ACHN (cell line): ENCODE results near the gene OR4D6.

Experiments used
- DNase-seq: peaks from one replicate; pipeline ENCODE4 v3.0.0-alpha.2; 2015
- in situ Hi-C: cut with HindIII; loops from 2 replicates; pipeline ENCODE4 v1.10.0; 2017; ENCODE audit warnings: low sequenced_read_pairs, low pct_ligation_motif_present, low pct_unique_long_range_greater_than_20kb

Gene OR4D6

DNA sequence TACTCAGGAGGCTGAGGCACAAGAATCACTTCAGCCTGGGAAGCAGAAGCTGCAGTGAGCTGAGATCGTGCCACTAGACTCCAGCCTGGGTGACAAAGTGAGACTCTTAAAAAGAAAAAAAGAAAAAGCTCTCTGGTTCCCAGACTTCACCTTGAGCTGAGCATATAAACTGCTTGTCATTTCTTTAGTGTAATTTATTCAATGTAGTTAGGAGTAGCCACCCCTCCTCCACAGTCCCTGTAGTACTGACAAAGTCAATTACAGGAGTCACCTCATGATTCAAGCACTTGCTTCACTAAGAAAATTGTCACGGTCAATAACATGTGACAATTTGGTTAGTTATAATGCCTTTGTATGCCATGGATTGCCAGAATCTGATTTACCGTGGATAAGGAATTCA is 23.6 kb downstream of the OR4D6 start:
- in situ Hi-C loops = no loop called here
- DNase-seq = no peak

DNA sequence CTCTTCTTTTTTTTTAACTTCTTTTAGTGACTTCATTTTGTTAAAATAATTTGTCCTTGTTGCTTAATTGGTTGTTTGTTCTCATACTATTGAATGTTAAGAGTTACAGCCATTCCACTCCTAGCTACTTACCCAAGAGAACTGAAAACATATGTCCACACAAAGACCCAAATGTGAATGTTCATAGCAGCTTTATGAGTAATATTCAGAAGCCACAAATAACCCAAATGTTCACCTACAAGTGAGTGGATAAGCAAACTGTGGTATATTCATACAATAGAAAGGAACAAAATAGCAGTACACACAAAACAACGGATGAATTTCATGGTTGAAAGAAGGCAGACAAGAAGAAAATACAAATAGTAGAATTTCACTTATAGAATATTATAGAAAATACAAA is 45.2 kb downstream of the OR4D6 start:
- no peak for DNase-seq
- in situ Hi-C loops = no loop called here

DNA sequence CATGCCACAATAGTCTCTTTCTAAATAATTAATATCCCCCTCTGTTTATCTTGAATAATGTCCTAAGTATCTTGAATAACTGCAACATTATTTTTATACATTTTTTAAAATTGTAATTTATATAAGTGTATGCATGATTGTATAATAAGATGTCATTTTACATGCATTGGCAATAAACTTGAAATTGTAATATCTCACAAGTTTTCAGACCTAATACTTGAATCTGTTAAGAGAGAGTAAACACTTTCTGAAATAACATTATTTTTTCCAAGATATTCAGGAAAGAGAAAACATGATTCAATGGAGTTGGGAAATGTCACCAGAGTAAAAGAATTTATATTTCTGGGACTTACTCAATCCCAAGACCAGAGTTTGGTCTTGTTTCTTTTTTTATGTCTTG is 46.5 kb downstream of the OR4D6 start, which contains the start of gene OR4D11:
TSS of gene OR4D11 (plus strand) at position 301 of the 400 bp plus-strand sequence. CDS start at position 301, 0 bp downstream.
- in situ Hi-C loops = no loop called here
- DNase-seq = no peak
